GM18951 (cell line): Measurements from ENCODE around the gene FAM13C.

ENCODE experiments used
- POLR2A ChIP-seq: IDR thresholded peaks from 4 replicates; pipeline ENCODE4 v1.6.1; 2011; ENCODE audit warnings: mild to moderate bottlenecking; ENCODE audit not compliant: insufficient read length, insufficient read depth; ENCODE audit errors: extremely low read depth
- in situ Hi-C: fragments of 300-500 bp; cut with MboI; formaldehyde crosslinking; loops from one replicate; pipeline ENCODE4 v1.12.0; 2022; ENCODE audit warnings: low sequenced_read_pairs, mixed read lengths, inconsistent platforms; ENCODE audit not compliant: unreplicated experiment

FAM13C gene

DNA sequence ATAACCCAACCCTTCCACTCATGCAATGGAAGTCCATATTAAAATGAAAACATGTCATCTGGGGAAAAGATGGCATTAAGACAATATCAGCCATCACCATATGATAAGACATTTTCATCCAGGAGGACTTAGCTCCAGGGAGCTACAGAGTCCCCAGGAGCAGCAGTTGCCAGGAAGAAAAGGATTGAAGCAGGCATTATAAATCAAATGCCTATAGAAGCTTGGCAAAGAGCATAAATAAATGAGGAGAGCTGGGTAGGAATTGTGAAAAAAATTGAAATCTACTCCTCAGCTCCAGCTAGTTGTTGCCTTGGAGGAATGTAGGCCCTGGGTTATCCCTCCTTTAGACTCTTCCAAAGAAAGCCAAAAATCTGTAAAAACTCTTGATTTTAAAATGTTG, 42.5 kb downstream of the FAM13C start:
- TF ChIP-seq POLR2A, result no peak
- in situ Hi-C loops, result no loop called here

DNA sequence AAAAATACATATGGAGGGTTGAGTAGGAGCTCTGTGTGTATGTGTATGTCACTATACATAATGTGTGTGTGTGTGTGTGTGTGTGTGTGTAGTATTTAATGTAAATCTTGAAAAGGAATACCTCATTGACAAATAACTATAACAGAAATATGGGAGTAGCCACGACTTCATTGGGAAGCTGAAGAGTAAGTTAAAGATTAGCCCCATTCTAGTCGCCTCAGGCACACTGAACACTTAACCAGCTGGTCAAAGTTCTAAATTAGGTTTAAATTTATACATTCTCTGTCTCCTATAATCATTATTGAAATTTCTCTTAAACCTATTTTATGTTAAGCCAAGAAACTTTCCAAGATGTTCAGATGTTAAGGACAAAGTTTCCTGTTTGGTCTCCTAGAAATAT, 45.3 kb downstream of the FAM13C start:
- TF ChIP-seq POLR2A, result no peak
- in situ Hi-C loops, result no loop called here

DNA sequence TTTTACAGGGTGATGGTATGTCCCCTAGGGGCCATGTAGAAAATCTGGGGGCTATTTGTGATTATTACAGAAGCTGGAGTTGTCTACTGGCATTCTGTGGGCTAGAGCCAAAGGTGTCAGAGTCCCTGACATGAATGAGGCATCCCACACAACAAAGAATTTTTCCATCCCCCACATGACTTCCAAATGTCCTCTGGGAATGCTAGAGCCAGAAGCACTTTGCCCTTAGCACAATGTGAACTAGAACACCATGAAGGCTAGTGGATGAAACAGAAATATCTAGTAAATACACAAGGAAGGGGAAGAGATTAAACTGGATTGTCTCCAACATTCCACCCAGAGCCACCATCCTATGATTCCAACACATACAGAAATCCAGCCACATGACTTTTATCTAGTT, 46.9 kb downstream of the FAM13C start:
- in situ Hi-C loops, result no loop called here
- no peak for TF ChIP-seq POLR2A

DNA sequence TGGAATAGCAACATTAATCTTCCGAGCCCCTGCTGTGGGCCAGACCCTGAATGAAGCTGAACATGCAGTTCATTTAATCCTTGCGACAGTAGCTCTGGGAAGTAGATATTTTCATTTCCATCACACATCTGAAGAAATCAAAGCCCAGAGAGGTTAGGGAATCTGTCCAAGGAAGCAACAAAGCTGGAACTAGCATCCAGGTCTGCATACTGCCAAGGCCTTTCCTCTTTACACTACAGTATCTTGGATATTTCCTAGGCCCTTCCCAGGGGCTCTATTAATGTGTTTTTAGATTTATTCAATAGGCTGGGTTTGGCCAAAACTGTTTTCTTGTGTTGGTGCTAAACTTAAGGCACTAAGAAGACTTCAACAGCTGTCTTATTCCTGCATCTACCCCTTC, 48.1 kb downstream of the FAM13C start:
- in situ Hi-C loops, result no loop called here
- no peak for TF ChIP-seq POLR2A

DNA sequence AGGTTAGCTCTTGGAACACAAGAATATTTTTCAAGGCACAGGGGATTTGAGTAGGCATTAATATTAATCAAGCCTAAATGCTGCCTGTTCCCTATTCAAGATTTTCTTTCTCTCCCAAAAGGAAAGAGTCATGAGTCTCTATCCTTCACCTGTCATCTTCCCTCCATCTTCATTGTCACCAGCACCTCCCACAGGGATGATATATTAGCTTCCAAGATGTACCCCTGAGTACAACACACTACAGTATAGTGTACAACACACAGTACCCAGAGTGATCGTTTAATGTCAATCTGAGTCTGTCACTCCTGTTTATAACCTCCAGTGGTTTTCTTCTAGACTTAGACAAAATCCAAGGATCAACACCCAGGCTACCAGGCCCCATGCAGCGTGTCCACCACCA, 50.1 kb downstream of the FAM13C start:
- TF ChIP-seq POLR2A, result no peak
- in situ Hi-C loops, result no loop called here

DNA sequence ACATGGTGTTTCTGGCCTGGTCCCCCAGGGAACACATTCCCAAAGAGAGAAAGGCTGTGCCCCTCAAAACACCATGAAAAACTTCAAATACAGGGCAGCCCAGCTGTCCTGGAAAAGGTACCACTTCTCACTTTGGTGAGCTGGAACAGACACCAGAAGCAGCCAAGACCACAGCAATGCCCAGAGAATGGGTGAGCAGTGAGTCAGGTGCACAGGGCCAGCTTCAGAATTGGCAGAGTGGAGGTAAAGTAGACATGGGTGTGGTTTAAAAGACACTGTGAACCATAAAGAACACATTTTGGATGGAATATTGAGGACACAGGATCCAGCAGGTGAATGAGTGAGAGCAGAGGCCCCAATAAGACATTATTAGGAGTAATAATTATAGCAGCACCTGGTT, 51.3 kb downstream of the FAM13C start:
- no peak for TF ChIP-seq POLR2A
- in situ Hi-C loops, result no loop called here

DNA sequence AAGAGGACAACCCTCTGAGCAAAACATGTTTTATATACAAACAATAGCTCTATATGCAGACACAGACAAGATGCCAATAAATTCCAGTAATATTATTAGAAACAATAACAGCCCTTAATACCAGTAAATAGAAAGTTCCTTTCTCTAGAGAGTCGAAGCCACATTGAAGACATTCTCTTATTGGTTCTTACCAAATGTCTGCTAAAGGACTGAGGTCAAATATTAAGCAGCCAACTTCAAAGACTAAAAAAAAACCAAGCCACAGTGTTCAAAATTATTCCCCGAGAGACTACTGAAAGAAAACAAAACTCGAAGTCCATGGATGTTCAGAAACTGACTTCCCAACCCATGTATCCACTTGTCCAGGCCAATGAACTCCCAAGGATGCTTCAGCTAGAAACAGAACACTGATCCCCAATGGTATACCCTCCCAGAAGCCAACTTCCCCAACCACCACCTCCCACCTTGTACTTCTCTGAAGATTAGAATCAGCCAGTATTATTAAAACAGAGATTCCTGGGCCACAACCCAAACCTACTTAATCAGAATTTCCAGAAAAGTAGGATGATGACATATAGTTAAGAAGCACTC, 51.9 kb downstream of the FAM13C start:
- in situ Hi-C loops, result no loop called here
- no peak for TF ChIP-seq POLR2A

DNA sequence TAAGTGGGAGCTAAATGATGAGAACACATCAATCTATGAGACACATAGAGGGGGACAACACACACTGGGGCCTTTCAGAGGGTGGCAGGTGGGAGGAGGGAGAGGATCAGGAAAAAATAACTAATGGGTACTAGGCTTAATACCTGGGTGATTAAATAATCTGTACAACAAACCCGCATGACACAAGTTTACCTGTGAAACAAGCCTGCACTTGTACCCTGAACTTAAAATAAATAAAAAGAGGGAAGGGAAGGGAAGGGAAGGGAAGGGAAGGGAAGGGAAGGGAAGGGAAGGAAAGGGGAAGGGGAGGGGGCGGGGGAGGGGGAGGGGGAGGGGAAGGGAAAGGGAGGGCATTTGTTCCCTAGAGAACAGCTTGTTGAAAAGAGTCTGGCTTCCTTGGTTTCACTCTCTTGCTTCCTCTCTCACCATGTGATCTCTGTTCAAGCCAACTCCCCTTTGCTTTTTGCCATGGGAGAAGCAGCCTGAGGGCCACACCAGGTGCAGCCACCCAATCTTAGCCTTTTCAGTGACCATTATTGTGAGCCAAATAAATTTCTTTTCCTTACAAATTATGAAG, 57.7 kb downstream of the FAM13C start:
- in situ Hi-C loops, result no loop called here
- no peak for TF ChIP-seq POLR2A

DNA sequence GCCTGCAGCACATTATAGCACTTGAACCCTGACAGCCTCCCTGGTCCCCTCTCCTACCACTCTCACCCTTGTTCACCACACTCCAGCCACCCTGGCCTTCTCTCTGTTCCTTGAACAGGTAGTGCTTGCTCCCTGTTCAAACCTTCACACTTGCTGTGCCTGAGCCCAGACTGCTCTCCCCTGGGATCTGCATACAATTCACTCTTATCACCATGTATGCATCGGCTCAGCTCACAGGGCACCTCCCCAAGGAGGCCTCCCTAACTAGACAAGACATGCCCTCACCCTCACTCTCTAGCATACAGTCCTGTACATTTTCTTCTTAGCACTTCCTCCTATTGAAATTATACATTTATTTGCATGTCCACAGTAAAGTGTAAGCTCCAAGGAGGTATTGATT, 59.3 kb downstream of the FAM13C start:
- in situ Hi-C loops, result no loop called here
- TF ChIP-seq POLR2A, result no peak

DNA sequence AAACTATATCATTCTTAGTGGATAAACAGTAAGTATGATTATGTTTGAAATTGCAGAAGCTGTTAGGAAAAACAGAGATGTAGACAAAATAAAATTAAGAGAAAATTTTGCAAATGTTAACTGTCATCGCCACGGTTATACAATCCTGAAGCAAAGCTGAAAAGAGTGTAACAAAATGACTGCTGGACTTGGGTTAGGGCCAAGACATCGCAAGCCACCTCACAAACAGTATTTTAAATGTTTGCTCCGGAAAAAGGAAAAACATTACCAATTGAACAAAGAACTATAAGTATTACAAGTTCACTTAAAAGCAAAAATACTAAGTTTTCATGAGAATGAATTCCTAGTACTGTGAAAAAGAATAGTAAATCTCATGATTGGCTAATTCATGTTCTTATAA, 60.0 kb downstream of the FAM13C start:
- TF ChIP-seq POLR2A, result no peak
- in situ Hi-C loops, result no loop called here

DNA sequence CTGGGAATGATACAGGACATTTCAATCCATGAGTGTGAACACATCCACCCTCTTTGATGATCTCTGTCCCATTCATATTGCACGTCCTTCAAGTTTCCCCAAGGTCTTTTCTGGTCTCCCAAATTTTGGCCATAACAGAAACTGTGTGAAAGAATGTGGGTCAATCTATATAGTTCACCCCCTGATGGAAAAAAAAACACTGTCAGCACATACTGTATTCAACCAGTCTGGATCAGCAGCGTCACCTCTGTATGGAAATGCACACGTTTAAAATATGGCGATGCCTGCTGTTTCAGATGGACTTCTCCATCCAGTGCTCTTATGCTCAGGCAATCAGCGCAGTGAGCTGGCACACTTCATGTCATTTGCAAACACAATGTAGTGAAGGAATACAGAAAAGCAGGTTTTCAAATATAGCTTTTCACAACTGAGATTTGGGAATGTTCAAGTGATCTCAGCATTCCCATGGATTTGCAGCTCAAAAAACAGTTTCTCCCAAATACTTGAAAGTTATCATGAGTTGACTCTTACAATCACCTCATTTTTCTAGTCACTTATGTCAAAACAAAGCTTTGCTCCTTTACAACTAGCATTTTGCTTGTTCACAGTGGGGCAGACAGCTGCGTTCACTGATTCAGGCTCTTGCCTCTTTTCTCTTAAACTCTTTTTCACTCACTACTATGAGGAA, 61.1 kb downstream of the FAM13C start:
- in situ Hi-C loops, result no loop called here
- no peak for TF ChIP-seq POLR2A

DNA sequence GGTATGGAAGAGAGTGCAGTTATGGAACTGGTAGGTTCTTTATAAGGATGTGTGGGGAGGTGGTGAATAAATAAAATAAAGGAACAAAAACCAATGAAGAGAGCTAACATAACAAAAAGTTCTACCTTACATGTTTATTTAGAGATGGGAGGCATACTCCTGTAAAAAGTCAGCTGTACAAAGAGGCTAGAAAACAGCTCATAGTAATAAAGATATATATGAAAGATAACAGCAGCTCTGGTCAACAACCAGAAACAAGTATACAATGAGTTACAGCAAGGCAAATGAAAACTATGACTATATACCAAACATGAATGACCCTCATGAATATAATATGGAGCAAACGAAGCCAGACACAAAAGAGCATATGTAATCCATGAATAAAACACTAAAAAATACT, 62.0 kb downstream of the FAM13C start:
- no peak for TF ChIP-seq POLR2A

DNA sequence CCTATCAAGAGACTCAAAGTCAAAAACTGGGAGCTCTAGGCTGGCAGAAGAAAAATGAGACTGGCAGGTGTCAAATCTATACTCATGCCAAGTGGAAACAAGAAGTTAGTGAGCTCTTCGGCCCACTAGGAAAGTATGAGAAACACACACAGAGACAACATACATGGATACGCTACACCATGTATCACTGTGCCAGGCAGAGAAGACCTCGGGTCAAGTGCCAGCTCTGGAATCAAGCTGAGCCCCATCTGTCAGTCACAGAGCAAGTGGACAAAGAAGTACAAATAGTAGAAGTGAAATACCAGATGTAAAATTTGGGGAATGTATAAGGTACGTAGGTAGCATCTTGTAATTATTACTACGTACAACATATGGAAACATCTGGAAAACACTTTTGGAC, 62.4 kb downstream of the FAM13C start:
- no peak for TF ChIP-seq POLR2A
- in situ Hi-C loops, result no loop called here

More for the DNA sequence above, 62.0 kb downstream of the FAM13C start:
- in situ Hi-C loops, result no loop called here

DNA sequence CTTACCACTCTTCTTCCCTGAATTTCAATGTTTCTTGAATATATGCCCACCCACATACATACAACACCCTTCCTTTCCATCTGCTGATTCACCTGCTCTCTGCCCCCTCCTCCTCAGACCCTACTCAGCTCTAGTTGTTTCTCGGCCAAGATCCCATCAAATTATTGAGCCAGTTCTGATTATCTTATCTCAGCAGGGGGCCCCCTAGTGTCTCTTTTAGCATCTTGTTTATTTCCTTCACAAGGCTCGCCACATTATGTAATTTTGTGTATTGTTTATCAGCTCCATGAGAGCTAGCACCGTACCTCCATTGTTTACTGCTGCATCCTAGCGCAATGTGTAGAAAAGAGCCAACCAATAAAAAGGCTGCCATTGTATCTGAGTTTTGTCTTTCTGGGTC, 71.9 kb downstream of the FAM13C start:
- TF ChIP-seq POLR2A, result no peak
- in situ Hi-C loops, result no loop called here
